HL-60/S4 treated with retinoic acid at 250 ng/mL for 4 days and 3 days (cell line): ENCODE measurements around the gene INSM2.

Source experiments
- in situ Hi-C: fragments of 300-500 bp; cut with MboI; formaldehyde crosslinking; loops from 2 replicates; pipeline ENCODE4 v1.7.0; 2022; ENCODE audit warnings: low sequenced_read_pairs

The INSM2 gene, protein sequence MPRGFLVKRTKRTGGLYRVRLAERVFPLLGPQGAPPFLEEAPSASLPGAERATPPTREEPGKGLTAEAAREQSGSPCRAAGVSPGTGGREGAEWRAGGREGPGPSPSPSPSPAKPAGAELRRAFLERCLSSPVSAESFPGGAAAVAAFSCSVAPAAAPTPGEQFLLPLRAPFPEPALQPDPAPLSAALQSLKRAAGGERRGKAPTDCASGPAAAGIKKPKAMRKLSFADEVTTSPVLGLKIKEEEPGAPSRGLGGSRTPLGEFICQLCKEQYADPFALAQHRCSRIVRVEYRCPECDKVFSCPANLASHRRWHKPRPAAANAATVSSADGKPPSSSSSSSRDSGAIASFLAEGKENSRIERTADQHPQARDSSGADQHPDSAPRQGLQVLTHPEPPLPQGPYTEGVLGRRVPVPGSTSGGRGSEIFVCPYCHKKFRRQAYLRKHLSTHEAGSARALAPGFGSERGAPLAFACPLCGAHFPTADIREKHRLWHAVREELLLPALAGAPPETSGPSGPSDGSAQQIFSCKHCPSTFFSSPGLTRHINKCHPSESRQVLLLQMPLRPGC

GRCh38 chr14:35533357-35534207 lies at the start of gene INSM2:
TSS of gene INSM2 (plus strand) at chr14:35534164. CDS start at chr14:35534253, 89 bp downstream.
- in situ Hi-C loops = no loop called here

- in situ Hi-C loops = no loop called here
Measured at GRCh38 chr14:35492569-35493014, 41.4 kb upstream of the INSM2 start.

- in situ Hi-C loops = no loop called here
Measured at GRCh38 chr14:35495278-35495677, 38.7 kb upstream of the INSM2 start.

DNA sequence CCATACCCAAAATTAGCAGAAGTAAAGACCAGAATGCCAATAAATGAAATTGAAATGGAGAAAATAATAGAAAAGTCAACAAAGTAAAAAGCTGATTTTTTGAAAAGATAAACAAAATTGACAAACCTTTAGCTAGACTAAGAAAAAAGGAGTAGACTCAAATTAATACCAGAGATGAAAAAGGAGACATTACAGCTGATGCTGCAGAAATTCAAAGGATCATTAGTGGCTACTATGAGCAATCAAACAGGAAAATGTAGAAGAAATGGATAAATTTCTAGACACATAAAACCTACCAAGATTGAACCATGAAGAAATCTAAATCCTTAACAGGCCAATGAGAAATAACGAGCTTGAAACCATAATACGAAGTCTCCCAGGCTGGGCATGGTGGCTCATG lies 34.8 kb upstream of the INSM2 start:
- in situ Hi-C loops = no loop called here

GRCh38 chr14:35503646-35504045 lies 30.3 kb upstream of the INSM2 start:
- in situ Hi-C loops = no loop called here

GRCh38 chr14:35504260-35504659 lies 29.7 kb upstream of the INSM2 start:
- in situ Hi-C loops = no loop called here

DNA sequence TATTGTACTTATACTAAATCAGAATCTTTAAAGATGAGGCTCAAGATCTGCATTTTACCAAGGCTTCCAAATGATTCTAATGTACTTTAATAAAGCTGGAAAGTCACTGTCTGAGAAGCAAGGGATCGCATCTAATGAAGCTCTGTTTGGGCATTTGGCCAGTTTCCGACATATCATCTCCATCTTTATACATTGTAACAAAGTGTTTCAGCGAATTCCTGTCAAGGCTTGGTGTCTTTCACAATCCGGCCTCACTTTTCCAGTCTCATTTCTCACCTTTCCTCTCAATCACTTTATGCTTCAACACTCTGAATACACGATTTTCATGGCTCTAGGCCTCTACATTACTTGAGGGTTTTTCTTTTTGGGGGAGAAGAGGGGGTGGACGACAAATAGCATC lies 27.5 kb upstream of the INSM2 start:
- in situ Hi-C loops = no loop called here

GRCh38 chr14:35506927-35507326 lies 27.0 kb upstream of the INSM2 start:
- in situ Hi-C loops = no loop called here

- in situ Hi-C loops = no loop called here
Measured at GRCh38 chr14:35509846-35510245, 24.1 kb upstream of the INSM2 start.

DNA sequence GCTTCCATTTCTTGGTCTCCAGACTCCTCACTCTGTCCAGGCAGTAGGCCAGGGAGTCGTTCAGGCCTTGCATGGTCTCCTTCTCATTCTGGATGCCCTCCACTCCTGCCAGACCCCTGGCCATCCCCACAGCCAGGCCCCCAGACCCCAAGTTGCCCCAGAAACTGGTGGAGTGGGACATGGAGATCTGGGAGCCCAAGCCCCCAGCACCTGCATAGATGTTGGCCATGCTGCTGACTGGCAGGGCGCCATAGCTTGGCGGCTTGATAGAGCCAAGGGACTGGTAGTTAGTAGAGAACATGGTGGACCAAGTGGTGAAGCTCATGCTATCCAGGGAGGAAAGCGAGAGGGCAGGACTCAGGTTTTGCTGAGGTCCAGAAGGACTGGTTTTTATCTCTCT lies 21.2 kb upstream of the INSM2 start:
- in situ Hi-C loops = no loop called here

- in situ Hi-C loops = no loop called here
Measured at GRCh38 chr14:35515916-35516315, 18.0 kb upstream of the INSM2 start.

DNA sequence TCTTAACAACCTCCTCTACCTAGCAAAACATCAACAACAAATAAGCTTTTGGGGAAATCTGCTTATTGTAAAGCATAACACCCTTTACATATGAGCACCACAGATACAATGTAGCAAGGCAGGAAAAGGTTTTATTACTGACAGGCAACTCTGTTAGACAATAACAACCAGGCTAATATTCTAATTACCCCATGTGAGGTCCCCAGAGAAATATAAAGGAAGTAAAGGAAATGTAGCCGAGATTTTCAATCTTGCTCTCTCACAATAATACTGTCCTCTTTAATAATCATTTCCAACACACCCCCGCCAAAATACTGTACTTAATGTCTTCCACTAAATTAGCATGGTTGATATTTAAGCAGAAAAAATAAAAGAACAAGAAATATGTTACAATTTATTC lies 14.0 kb upstream of the INSM2 start:
- in situ Hi-C loops = no loop called here

DNA sequence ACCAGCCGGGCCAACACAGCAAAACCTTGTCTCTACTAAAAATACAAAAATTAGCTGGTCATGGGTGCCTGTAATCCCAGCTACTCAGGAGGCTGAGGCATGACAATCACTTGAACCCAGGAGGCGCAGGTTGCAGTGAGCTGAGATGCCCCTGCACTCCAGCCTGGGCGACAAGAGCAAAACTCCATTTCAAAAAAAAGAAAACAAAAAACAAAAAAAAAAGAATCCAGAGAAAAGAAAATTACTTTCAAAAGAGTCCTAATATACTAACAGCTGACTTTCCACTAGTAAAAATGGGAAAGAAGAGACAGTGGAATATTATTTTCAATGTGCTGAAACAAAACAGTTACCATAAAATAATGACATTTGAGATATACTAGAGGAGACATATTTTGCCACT lies 8.3 kb upstream of the INSM2 start:
- in situ Hi-C loops = no loop called here

- in situ Hi-C loops = no loop called here
Measured at GRCh38 chr14:35526962-35527361, 7.0 kb upstream of the INSM2 start.

- in situ Hi-C loops = no loop called here
Measured at GRCh38 chr14:35531960-35532747, 1.8 kb upstream of the INSM2 start.

GRCh38 chr14:35532783-35533356 lies 1.1 kb upstream of the INSM2 start:
- in situ Hi-C loops = no loop called here

DNA sequence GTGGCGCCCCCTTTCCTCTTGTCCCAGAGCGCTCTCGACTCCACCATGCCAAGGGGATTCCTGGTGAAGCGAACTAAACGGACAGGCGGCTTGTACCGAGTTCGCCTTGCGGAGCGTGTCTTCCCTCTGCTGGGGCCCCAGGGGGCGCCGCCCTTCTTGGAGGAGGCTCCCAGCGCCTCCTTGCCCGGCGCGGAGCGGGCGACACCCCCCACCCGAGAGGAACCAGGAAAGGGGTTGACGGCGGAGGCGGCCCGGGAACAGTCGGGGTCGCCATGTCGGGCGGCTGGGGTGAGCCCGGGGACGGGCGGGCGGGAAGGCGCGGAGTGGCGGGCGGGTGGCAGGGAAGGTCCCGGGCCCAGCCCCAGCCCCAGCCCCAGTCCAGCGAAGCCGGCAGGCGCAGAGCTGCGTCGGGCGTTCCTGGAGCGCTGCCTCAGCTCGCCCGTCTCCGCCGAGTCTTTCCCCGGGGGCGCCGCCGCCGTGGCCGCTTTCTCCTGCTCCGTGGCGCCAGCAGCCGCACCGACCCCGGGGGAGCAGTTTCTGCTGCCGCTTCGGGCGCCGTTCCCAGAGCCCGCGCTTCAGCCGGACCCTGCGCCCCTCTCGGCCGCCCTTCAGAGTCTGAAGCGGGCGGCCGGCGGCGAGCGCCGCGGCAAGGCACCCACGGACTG lies 376 bp downstream of the INSM2 start:
- in situ Hi-C loops = no loop called here

DNA sequence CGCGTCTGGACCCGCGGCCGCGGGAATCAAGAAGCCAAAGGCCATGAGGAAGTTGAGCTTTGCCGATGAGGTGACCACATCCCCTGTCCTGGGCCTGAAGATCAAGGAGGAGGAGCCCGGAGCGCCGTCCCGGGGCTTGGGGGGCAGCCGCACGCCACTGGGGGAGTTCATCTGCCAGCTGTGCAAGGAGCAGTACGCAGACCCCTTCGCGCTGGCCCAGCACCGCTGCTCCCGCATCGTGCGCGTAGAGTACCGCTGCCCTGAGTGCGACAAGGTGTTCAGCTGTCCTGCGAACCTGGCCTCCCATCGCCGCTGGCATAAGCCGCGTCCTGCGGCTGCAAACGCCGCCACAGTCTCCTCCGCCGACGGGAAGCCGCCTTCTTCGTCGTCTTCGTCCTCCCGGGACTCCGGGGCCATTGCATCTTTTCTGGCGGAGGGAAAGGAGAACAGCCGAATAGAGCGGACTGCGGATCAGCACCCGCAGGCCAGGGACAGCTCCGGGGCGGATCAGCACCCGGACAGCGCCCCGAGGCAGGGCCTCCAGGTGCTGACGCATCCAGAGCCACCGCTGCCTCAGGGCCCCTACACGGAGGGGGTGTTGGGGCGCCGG lies 1.0 kb downstream of the INSM2 start:
- in situ Hi-C loops = no loop called here

DNA sequence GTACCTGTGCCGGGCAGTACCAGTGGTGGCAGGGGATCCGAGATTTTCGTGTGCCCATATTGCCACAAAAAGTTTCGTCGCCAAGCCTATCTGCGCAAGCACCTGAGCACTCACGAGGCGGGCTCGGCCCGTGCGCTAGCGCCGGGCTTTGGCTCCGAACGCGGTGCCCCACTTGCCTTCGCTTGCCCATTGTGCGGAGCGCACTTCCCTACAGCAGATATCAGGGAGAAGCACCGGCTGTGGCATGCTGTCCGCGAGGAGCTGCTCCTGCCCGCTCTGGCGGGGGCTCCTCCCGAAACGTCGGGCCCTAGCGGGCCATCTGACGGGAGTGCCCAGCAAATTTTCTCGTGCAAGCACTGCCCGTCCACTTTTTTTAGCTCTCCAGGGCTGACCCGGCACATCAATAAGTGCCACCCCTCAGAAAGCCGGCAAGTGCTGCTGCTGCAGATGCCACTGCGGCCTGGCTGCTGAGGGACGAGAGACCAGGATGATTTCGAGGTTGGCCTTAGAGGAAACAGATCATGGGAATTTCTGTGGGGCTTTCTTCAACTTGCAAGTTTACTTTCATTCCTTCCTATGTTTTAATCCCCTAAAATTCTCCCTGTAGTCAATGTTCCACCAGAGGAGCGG lies 1.6 kb downstream of the INSM2 start:
- in situ Hi-C loops = no loop called here
